DMS153 (cell line): ENCODE data around the gene METTL16.

Experiments used
- DNase-seq: peaks from one replicate; lab custom pipeline; 2025; lab: John Stamatoyannopoulos, UW

Gene METTL16

DNA sequence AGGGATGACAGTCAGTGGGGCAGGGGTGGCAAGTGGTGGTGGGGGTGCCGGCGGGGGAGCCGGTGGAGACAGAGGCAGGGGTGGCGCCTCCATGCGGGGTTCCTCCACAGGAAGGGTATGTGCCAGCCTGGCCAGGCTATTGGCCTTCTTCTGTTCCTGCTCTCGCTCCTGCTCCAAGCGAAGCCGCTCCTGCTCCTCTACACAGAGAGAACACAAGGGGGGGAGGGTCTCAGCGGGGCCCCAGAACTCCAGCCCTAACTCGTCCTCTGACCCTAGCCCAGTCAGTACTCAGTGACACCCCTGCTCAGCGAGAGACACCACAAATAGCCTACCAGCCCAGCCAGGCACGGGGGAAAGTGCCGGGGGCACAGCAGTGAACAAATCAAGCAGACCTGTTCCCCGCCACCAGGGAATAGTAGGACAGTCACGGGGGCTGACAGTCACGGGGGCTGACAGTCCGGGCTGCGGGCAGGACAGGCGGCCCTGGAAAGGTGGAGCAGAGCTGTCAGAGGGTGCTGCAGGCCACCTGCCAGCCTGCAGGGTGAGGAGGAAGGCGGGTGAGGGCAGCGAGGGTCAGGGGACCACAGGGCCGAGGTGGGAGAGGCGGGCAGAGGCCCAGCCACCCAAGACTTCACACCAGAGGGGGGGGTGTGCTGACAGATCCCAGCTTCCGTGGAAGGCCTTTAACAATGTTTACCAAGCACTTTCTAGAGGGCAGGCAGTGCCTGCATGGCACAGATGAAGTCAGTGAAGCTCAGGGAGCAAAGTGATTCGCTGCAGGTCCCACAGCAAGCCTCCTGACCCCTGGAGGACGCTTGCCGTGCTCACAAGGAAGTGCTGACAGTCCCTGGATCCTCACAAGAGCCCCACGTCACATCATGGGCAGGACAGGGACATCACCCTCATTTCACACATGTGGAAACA lies 116.2 kb downstream of the METTL16 start:
- DNase-seq: no peak

DNA sequence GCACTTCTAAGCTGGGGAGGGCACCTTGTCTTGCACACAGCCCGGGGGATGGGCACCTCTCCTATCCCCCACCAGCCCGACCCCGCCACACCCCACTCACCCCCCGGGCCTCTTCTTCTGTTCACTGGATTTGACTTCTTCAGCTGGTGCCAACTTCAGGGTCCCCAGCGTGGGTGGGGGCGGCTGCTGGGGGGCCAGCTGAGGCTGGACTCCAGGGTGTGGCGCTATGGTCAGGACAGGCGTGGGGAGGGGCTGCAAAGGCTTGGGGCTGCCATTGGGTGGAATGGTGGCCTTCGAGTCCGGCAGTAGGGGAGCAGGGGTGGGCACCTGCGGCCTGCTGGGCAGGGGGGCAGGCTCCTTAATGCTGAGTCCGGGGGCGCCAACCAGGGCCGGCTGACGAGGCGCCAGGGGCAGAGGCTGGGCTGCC lies 116.9 kb downstream of the METTL16 start:
- DNase-seq: no peak

DNA sequence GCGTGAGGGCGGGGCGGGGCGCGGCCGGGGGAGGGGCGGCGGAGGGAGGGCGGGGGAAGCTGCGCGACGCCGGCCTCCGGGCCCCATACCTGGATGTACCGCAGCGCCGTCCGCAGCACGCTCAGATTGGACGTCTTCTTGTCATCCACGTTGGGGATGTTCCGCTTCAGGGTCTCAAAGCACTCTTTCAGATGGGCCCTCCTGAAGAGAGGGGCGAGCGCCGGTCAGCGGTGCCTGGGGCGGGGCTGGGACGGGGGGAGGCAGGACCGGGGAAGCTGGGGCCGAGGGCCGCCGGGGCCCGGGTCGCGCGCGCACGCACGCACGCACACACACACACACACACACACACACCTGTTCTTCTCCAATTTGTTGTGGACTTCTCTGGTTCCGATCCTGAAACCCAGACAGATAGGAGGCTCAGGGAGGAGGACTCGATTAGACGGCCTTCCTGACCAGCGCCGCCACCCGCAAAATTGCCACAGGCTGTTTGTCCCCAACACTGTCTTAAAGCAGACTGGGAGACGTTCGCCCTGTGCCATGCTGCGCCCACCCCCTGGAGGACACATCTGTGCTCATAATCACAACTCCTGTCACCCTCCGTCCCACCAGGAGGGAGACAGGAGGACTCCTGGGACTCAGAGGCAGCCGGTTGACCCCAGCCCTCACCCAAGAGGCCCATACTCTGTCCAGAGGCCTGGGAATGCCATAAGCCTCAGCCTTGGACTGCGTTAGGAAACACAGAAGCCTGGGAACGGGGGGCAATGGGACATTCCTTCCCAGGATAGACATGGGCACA lies 117.5 kb downstream of the METTL16 start:
- no peak for DNase-seq

DNA sequence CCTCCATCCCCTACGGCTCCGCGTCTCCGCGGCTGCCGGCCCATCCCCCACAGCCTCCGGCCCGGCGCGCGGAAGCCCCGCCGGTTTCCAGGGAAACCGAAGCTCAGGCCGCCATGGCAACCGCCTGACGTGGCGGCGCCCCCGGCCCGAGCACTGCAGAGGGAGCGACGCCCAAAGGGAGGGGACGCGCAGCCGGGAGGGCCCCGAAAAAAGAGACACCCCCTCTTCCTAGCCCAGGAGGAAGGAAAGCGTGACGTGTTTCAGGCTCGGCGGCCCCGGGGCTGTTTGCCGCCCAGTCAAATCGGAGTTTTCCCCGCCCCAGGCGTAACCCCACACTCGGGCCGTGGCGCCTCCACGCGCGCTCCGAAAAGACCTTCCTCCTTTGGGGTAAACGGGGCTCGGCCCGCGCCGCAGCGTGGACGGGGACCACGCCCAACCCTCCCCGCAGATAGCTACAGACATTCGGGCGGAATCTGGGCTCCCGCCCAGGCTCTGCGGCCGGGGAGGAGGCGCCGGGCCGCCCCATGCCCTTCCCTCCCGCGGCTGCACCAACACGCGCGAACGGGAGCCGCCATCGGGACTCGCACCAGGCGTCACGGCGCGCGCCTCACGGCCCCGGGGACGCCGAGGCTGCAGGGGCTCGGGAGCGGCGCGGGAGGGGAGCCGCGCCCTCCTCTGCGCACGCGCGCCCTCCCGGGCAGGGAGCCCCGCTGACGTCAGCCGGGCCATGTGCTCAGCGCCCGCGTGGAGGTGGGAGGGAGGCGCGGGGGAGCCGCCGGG lies 118.3 kb downstream of the METTL16 start:
- peak; percentile 13 for DNase-seq

DNA sequence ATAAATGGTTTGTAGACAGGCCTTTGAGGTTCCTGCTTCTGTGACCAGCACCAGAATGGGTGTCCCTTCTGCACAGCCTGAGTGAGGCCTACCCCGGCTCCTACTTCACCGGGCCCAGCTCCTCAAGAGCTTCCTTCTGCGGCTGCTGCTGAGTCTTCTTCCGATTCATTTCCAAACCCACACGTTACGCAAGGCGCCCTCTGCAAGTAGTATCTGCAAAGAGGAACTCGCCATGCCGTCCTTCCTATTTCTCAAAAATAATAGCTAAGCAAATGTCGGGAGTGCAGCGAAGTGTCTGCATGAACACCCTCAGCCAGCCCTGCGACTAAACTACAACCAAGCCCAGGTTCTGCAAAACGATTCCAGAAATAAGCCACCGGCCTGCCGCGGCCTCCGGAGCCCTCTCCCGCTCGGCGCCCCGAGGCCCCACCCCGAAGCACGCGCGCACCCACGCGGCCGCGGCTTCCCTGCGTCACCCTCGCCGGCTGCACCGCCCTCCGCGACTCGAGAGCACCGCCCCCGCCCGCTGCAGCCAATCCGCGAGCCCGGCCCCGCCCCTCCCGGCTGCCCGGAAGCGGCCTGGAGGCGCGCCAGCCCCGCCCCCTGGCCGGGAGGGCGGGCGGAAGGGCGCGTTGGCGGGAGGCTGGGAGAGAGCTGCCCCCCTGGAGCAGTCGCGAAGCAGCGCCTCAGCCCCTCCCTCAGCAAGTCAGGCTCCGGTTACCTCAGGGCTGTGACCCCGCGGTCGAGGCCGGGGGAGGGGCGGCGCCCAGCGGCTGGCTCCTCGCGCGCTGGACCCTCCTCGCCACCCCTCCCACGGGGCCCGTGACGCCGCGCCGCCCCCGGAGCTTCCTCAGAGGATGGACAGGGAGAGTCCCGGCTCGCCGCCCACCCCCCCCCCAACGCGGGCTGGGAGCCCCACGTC lies 119.2 kb downstream of the METTL16 start:
- peak; percentile 63 for DNase-seq

DNA sequence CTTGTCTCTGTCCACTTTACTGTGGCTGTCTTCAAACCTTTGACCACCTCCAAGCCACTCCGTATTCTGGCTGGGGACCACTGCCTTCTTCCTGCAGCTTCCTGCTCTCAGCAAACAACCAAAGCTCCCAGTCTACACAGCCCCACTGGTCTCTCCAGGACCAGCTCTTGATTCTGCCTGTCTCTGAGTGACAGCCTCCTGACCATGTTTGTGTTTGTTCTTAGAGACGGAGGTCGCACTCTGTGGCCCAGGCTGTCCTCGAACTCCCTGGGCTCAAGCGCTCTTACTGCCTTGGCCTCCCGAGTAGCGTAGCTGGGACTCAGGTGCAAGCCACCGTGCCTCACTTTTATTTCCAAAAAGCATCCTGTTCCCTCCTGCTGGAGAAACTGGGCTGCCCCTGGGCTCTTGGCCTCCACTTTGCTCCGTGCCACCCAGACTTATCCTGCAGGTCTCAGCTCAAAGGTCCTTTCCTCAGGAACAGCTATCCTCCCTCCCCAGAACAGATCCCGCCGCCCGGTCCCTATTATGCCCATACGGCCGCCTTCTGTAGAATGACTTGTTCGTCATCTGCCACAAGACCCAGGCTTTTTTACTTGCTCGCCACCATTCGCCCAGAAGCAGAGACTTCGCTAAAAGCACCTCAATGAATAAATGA lies 120.0 kb downstream of the METTL16 start:
- no peak for DNase-seq

DNA sequence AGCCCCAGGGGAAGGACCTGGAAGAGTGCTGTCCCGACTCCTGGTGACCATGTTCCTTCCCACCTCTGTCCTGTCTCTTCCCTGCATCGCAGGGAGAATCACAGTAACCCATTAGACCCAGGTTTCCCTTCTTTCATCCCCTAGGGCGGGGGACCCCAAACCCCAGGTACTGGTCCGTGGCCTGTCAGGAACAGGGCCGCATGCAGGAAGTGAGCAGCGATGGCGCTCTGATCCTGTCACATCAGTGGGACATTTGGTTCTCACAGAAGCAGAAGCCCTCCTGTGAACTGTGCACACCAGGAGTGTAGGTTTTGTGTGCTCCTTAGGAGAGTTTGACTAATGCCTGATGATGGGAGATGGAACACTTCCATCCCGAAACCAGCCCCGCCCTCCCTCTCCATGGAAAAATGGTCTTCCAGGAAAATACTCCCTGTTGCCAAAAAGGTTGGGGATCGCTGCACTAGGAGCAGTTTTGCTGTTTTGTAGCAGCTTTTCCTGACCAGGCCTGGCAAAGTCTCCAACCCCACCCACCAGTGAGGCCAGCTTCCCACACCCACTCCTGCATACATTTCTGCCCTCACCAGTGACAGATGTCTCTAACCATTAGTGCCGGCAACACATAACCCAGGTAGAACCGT lies 121.4 kb downstream of the METTL16 start:
- DNase-seq: no peak

DNA sequence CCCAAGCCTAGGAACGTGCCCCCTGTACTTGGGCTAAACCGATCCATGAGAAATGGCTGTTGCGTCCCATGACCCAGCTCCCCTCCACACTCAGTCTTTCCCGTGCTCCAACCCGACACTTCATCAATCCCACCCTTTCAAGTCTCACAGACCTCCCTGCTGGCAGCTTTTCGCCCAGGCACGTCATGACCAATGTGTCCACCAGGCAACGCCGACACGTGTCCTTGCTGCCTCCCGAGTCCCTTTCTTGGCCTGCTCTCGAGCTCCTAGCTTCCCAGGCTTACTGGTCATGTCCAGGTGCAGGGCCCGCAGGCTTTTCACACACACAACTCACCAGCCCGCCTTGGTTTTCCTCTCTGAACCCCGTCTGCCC lies 123.0 kb downstream of the METTL16 start:
- DNase-seq: no peak

DNA sequence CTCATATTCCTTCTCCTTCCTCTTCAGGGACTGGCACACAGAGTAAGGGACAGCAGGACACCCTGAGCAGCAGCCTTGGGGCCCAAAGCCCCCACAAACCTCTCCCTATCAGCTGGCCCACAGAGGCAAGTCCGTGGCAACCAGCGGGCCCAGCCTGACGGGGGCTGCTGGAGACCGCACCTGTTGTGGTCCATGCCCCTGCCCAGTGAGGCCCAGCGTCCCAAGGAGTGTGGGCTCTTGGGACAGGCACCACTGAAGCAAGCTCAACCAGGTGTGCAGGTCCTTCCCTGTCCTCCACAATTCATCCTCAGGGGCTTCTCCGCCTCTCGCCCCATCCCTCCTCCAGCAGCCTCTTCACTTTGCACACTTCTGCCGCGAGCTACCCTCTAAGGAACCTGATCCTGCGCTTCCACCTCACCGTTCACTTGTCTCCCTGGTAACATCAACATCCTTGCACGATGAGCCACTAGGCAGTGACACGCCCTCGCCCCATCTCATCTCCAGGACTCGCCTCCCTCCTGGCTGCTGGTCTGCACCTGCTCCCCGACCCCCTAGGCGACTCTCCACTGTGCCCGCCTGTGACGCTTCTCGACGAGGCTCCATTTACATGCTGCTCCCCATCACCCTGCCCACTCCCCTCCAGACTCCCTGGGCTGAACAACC lies 123.5 kb downstream of the METTL16 start:
- no peak for DNase-seq

DNA sequence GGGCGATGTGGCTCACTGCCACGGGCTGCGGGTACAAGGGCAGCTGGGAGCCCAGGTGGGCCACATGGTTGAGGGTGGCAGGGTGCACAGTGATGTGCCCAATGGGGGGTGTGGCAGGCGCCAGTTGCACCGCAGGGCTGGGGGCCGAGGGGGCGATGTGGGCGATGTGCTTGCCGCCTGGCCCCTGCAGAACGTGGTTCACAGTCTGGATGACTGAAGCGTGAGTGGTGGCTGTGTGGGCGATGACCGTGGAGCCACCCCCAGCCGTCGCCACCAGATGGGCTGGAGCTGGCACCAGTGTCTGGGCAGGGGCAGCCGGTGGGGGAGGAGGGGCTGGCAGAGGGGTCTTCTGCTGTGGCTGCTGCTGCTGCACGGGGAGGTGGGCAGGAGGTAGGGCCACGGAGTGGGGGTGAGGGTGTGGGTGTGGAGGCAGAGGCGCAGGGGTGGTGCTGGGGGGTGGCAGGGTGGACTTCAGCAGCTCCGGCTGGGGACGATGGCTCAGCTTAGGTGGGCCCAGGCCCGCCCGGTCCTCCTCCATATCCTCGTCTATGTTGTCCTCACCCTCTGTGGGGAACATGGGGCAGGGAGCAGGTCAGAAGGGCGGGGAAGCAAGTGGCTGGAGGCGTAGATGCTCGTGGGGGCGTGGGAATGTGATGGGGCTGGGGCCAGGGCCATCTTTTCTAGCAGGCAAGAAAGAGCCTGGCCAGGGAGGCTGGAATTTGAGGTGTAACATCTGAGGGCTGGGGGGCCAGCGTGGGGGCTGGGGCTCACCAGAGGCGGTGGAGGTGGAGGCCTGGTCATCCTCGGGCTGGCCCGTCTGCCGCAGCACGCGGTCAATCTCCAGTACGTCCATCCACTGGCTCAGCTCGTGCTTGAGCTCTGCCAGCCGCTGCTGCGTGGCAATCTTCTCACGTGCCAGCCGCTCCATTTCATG lies 124.3 kb downstream of the METTL16 start:
- DNase-seq: no peak

DNA sequence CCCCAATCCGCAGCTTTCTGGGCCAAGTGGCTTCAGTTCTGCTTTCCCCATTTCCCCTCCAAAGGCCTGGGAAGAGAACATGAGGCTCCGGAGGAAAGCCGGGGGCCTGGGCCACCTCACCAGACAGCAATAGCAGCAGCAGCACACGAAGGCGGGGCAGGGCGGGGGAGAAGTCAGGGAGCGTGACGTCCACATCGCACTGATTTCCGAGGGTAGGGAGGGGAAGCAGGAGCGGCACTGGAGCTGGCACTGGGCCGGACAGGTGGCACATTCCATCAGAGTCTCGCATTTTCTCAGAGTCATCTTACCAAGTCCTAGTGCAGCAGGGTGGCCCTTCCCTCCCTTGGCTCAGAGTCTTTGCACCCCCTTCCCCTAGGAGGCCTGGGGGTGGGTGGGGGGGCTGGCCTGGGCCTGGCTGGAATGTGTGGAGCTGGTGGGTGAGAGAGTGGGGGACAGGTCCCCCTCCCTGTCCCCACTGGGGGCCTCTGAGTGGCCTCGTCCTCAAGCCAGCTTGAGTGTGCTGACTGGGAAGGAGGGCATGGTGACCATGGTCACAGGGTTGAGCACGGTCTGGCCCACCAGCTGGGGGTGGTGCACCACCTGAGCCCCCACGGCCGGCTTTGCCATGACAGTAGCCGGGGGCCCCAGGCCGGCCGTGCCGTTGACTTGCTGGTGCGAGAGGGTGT lies 125.1 kb downstream of the METTL16 start:
- DNase-seq: no peak

DNA sequence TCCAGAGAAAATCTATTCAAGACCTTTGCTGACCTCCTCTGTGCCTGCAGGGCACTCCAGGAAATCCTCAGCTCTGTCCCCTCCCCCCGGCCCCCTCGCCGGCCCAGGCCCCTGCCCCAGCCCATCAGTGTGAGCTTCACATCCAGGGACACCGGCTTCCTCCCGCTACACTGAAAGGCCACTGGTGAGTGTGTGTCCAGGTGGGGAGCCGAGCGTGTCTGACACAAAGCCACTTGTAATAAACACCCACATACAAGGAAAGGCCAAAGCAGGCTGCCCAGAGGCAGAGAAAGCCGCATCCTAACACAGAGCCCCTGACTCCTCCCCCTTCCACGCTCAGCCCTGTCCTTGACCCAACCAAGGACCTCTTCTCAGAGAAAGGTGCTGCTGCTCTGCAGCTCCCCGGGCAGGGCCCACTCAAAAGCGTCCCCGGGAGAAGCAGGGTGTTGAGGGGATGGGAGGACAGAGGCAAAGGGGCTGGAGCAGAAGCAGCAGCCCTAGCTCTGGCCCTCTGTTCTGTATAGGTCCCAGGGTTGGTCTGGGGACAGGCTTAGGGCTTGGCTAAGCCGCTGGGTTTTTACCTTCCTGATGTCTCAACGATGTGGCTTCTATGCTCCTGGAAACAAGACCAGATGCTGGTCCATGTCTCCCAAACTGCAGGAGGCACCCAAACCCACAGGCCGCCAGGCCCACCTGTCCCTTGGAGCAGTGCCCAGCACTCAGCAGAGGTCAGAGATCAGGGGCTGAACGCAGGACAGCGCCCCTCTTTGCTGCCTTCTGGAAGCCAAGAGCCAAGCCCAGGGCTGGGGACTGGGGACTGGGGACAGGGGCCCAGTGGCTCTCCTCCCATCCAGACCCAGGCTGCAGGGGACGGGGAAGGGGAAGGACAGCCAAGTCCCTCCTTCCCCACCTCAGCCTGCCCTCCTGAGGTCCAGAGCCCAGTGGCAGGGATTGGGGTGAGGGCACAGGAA lies 126.2 kb downstream of the METTL16 start:
- no peak for DNase-seq

DNA sequence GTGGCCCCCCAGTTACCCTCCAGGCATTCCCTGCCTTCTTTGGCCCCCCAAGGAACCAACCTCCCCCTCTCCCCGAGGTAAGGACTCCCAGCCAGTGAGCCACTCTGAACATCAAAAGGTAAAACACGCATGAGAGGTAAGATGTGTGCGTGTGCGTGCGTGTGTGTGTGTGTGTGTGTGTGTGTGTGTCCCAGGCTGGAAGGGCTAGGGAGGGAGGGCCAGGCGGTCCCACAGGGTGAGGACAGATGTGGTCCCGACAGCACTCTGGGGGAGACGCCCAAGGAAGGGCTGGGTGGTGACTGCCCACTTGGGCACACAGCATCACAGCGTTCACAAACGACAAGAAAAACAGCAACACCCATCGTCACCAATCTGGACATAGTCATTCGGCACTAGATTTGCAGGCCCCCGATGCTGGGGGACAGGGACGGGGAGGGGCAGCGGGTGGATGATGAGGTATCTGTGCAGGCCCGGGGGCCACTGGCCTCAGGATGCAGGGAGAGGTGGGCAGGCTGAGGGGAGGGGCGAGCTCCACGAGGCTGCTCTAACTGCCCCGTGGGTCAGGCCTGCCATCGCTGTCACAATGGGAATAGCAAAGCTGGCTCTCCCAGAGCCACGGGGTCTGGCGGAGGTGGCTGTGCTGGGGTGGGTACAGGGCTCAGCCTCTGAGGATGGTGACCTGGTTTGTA lies 127.1 kb downstream of the METTL16 start:
- no peak for DNase-seq

DNA sequence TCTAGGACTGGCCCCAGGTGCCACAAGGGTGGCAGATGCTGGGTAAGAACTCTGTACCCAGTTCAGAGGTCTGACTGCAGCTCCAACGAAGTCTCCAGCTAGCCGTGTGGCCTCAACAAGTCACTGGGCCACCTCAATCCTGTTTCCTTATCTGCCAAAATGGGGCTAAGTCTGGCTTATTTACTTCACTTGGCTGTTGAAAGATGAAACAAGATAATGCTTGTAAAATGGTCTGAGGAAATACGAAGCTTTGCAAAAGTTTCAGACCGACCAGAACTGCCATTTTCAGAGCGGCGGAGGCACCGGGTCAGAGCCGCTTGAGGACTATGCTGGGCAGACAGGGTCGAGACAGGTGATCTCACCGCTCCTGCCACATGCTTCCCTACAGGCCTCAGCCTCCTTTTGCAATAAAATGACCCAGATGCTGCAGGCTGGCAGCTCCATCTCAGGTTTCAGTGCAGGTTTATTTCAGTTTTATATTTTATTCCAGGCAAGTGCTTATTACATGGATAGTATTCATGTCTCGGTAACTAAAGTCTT lies 128.0 kb downstream of the METTL16 start:
- DNase-seq: no peak

DNA sequence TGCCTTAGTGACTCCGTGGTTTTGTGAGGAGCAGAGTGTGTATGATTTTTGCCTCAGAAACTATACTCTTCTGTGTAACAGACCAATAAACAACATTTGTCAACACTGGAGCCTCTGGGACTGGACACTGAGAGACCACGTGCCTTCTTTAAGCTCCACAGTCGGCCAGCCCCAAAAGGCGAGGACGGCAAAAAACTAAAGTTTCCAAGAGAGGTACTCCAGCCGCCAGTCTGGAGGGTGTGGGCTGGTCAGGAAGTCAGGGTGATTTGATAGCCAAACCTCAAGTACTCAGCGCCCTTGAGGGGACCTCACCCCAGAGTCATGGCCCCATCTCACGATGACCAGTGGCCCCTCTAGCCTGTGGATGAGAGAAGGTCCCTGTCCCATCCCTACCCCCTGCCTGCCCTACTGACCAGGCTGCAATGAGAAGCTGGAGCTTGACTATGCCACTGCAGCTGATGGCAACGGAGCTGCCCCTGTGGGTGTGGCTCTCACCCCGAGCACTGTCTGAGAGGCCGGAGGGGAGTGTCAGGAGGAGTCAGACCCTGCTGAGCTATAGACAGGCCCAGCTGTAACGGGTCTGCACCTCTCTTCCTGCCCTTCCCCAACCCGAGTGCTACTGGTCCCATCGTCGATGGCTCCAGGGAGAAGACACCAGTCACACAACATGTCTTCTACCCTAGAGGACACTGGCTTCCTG lies 130.6 kb downstream of the METTL16 start:
- DNase-seq: no peak
